Tibial nerve (tissue), 4 donors: ENCODE results near the gene UTS2R. TPM values are rescaled to one million over a fixed set of nuclear protein-coding genes. Genes with fewer than 3 reads are reported as not detected.

Source experiments
- DNase-seq, 2 donors: peaks; one replicate each; pipeline ENCODE4 v3.0.0-alpha.2; 2019; ENCODE audit warnings: low spot score in 2 of 2
- H3K27ac ChIP-seq, 4 donors: fragments of 200-600 bp; sonication (generic) in 3 of 4; one replicate each; pipeline ENCODE4 v1.5.1; 2017 to 2019; ENCODE audit warnings: mild to moderate bottlenecking in 1 of 4
- H3K27me3 ChIP-seq, 2 donors: fragments of 200-600 bp; sonication (generic) in 1 of 2; one replicate each; pipeline versions ENCODE4 v1.5.1 to v1.6.0; 2017 to 2019
- H3K36me3 ChIP-seq, 3 donors: fragments of 200-600 bp; sonication (generic); one replicate each; pipeline ENCODE4 v1.5.1; 2018 to 2019
- H3K4me1 ChIP-seq, 4 donors: fragments of 200-600 bp; sonication (generic) in 3 of 4; one replicate each; pipeline ENCODE4 v1.5.1; 2017 to 2019
- H3K4me3 ChIP-seq, 4 donors: fragments of 200-600 bp; sonication (generic) in 3 of 4; one replicate each; pipeline ENCODE4 v1.5.1; 2017 to 2019; ENCODE audit warnings: mild to moderate bottlenecking in 1 of 4, moderate library complexity in 1 of 4
- H3K9me3 ChIP-seq, 4 donors: fragments of 200-600 bp; sonication (generic) in 3 of 4; one replicate each; pipeline ENCODE4 v1.5.1; 2017 to 2019
- CTCF ChIP-seq, 5 experiments: fragments of 200-600 bp in 3 of 5; fragments of 450-650 bp in 2 of 5; sonication (generic) in 3 of 5; IDR thresholded peaks; one replicate each; pipeline ENCODE4 v1.5.1; 2016 to 2019; ENCODE audit warnings: antibody characterized with exemption in 5 of 5, mild to moderate bottlenecking in 3 of 5, moderate library complexity in 2 of 5
- EP300 ChIP-seq, 2 donors: sonication (generic); formaldehyde crosslinking; IDR thresholded peaks; one replicate each; pipeline ENCODE4 v1.6.1; 2017; ENCODE audit warnings: antibody characterized with exemption in 2 of 2, mild to moderate bottlenecking in 1 of 2
- POLR2A ChIP-seq, 2 donors: fragments of 450-650 bp; IDR thresholded peaks; one replicate each; pipeline ENCODE4 v1.6.1; 2017; ENCODE audit warnings: antibody characterized with exemption in 2 of 2, mild to moderate bottlenecking in 2 of 2, moderate library complexity in 2 of 2
- WGBS, 2 donors: methylation state at CpG; one replicate each; pipeline ENCODE4 v1.1.5; 2018; 5-methylcytosine and 5-hydroxymethylcytosine counted together
- small RNA-seq: library from RNA; depleted of rRNA; stranded (forward); fragments of <200 nt; gene quantifications from one replicate; pipeline ENCODE3, GENCODE V24; 2016
- total RNA-seq, 4 donors: library from RNA; depleted of rRNA; stranded (reverse); fragments of >200 nt; gene quantifications; one replicate each; pipeline ENCODE4 v1.1.0, GENCODE V29; 2016

Gene UTS2R
- total RNA-seq, 4 donors from 2014 or later = 0.20 TPM; not detected in 3

DNA sequence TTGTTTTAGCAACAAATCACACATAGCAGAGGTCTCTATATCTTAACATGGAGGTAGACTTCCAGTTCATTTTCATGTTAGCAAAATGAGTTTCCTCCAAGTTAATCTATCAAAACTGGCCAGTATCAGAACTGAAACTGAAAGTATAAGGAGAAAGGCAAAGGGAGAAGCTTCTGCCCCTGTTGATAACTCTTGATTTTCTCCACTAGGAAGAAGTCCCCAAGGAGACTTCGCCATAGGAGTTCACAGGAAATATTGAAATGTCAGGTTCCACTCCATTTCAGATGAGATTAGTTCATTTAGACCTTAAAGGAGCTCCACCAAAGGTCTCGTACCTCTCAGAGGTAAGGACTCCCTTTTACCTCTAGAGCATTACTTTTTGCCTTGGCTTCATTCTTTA is 48.0 kb downstream of the UTS2R start:
- Histone ChIP-seq H3K27me3 (no peaks in the 10 kb centered on the region), H3K4me3 (peak overlapping the region in 3 of 4 donors; percentile 81 to 95 (median 87)), H3K9me3 (peaks cover 0 to 12% (median 0%) of the 10 kb centered on the region in 4 donors), H3K4me1 (peaks cover 0 to 41% (median 4%) of the 10 kb centered on the region in 4 donors), H3K27ac (peak overlapping the region in 2 of 4 donors; percentile 88 to 94), H3K36me3 (peaks cover 0 to 33% (median 0%) of the 10 kb centered on the region in 3 donors)
- 88 to 92% methylated on average over 2 of the region's 2 CpGs for WGBS, 2 donors
- DNase-seq = no peak
- no peak for TF ChIP-seq CTCF (IDR thresholded peaks at IDR 0.05)
- no peak for TF ChIP-seq POLR2A (IDR thresholded peaks at IDR 0.05)
- no peak for TF ChIP-seq EP300 (IDR thresholded peaks at IDR 0.05)

GRCh38 chr17:82424001-82424862 is 52.7 kb downstream of the UTS2R start:
- TF ChIP-seq POLR2A (IDR thresholded peaks at IDR 0.05) = no peak
- TF ChIP-seq EP300 (IDR thresholded peaks at IDR 0.05) = peak in 1 of 2 donors; percentile 29
- peak in 4 of 5 experiments; percentile 38 to 56 (median 45) for TF ChIP-seq CTCF (IDR thresholded peaks at IDR 0.05)
- Histone ChIP-seq H3K27me3 (no peaks in the 10 kb centered on the region), H3K27ac (peak overlapping the region in 2 of 4 donors; percentile 36 to 56), H3K9me3 (peaks cover 0 to 12% (median 0%) of the 10 kb centered on the region in 4 donors), H3K4me3 (peak overlapping the region in 1 of 4 donors; percentile 25), H3K36me3 (peaks cover 0 to 47% (median 0%) of the 10 kb centered on the region in 3 donors), H3K4me1 (peaks cover 0 to 19% (median 2%) of the 10 kb centered on the region in 4 donors)
- DNase-seq = peak; percentile 50 to 63
- 73 to 81% methylated on average over 25 of the region's 25 CpGs for WGBS, 2 donors

DNA sequence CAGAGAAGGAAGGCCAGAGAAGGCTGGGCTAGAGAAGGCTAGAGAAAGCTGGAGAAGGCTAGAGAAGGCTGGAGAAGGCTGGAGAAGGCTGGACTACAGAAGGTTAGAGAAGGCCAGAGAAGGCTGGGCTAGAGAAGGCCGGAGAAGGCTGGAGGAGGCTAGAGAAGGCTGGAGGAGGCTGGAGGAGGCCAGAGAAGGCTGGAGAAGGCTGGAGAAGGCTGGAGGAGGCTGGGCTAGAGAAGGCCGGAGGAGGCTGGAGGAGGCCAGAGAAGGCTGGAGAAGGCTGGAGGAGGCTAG is 53.2 kb downstream of the UTS2R start:
- H3K4me1 ChIP-seq = peaks cover 0 to 13% (median 2%) of the 10 kb centered on the region in 4 donors
- WGBS, 2 donors = 82 to 92% methylated on average over 2 of the region's 2 CpGs
- peaks cover 0 to 53% (median 0%) of the 10 kb centered on the region in 3 donors for H3K36me3 ChIP-seq
- H3K4me3 ChIP-seq = peak overlapping the region in 1 of 4 donors; percentile 25
- no peak for DNase-seq
- no peaks in the 10 kb centered on the region for H3K27me3 ChIP-seq
- TF ChIP-seq CTCF (IDR thresholded peaks at IDR 0.05) (no peak), EP300 (IDR thresholded peaks at IDR 0.05) (no peak), POLR2A (IDR thresholded peaks at IDR 0.05) (no peak)
- peak overlapping the region in 2 of 4 donors; percentile 36 to 56 for H3K27ac ChIP-seq
- peaks cover 0 to 12% (median 0%) of the 10 kb centered on the region in 4 donors for H3K9me3 ChIP-seq

Small RNA genes within 50 kb of the gene (small RNA-seq; reads per million reads assigned to genes)
- not detected for gene RF00019

Other genes with a start within 250 kb of the UTS2R start
- gene CCDC57, start 158.9 kb upstream of the UTS2R start, total RNA-seq = 10 to 100 TPM; 33.5 to 91.2 (median 47.9) TPM
- 10 to 100 TPM; 10.5 to 36.0 (median 21.4) TPM for gene SLC16A3, start 142.7 kb upstream of the UTS2R start, total RNA-seq
- gene CSNK1D, start 98.1 kb upstream of the UTS2R start, total RNA-seq = 100 to 1,000 TPM in 3 of 4 donors, 10 to 100 TPM in 1; 93.9 to 160 (median 124) TPM
- under 1 TPM in 2 of 4 donors, not detected in 2; 0.63 to 0.90 TPM for gene CD7, start 54.2 kb upstream of the UTS2R start, total RNA-seq
- 10 to 100 TPM in 3 of 4 donors, 1 to 10 TPM in 1; 6.9 to 12.6 (median 11.3) TPM for gene SECTM1, start 38.0 kb upstream of the UTS2R start, total RNA-seq
- not detected for gene TEX19, start 12.5 kb upstream of the UTS2R start, total RNA-seq
- 100 to 1,000 TPM in 1 of 4 donors, 10 to 100 TPM in 3; 65.6 to 143 (median 95.1) TPM for gene HEXD, start 46.6 kb downstream of the UTS2R start, total RNA-seq
- gene OGFOD3, start 46.8 kb downstream of the UTS2R start, total RNA-seq = 10 to 100 TPM; 23.7 to 51.6 (median 40.7) TPM
- 100 to 1,000 TPM in 2 of 4 donors, 10 to 100 TPM in 2; 45.4 to 106 (median 86.4) TPM for gene CYBC1, start 79.0 kb downstream of the UTS2R start, total RNA-seq
- gene NARF, start 87.0 kb downstream of the UTS2R start, total RNA-seq = 10 to 100 TPM; 25.8 to 79.2 (median 59.9) TPM
- gene FOXK2, start 148.0 kb downstream of the UTS2R start, total RNA-seq = 10 to 100 TPM; 29.6 to 65.4 (median 33.3) TPM